ENCODE results near the gene PNMA1. TPM values are rescaled to one million over a fixed set of nuclear protein-coding genes. Genes with fewer than 3 reads are reported as not detected.

PNMA1 gene
- total RNA-seq, 1 donor from 2014 or later: 72.0 TPM

DNA sequence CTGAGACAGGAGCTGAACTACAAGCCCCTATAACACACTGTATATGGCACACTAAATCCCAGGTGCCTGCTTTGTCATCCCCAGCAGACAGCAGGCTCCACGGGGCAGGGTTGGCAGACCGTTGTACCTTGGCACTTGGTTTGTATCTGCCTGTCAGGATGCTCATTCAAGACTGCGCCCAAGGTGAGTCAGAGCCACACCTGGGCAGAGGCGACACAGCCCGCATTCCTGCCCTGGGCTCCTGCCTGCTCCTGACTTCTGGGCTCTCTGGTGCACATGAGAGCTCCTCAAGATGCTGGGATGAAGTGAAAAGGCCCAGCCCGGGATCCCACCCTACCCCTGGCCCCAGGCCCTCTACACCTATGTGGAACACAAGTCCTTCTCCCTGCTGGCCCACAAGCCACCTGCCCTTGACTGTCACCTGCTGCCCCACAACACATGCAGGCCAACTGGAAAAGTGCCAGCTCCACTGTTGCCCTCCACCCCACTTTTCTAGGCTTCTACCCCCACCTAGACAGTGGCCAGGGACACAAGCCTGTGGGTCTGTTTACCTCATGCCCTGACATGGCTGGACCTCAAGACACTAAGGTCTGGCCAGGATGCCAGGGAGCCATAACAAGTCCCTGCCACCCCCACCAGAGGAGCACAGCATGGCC, 30.8 kb upstream of the PNMA1 start:
- Mint-ChIP-seq H3K27me3 (ENCODE audit: low read depth) (no peaks in the 10 kb centered on the region), H3K4me1 (ENCODE audit: low read depth) (peaks cover 95% of the 10 kb centered on the region), H3K36me3 (ENCODE audit: low read depth) (no peaks in the 10 kb centered on the region), H3K27ac (ENCODE audit: unreplicated experiment) (no peak overlapping the region), H3K4me3 (ENCODE audit: unreplicated experiment) (no peak overlapping the region), H3K9me3 (ENCODE audit: low read depth) (no peaks in the 10 kb centered on the region)
- TF ChIP-seq, protein P1, sequence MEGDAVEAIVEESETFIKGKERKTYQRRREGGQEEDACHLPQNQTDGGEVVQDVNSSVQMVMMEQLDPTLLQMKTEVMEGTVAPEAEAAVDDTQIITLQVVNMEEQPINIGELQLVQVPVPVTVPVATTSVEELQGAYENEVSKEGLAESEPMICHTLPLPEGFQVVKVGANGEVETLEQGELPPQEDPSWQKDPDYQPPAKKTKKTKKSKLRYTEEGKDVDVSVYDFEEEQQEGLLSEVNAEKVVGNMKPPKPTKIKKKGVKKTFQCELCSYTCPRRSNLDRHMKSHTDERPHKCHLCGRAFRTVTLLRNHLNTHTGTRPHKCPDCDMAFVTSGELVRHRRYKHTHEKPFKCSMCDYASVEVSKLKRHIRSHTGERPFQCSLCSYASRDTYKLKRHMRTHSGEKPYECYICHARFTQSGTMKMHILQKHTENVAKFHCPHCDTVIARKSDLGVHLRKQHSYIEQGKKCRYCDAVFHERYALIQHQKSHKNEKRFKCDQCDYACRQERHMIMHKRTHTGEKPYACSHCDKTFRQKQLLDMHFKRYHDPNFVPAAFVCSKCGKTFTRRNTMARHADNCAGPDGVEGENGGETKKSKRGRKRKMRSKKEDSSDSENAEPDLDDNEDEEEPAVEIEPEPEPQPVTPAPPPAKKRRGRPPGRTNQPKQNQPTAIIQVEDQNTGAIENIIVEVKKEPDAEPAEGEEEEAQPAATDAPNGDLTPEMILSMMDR (IDR thresholded peaks at IDR 0.05): no peak
- DNase-seq (ENCODE audit: low spot score): no peak

DNA sequence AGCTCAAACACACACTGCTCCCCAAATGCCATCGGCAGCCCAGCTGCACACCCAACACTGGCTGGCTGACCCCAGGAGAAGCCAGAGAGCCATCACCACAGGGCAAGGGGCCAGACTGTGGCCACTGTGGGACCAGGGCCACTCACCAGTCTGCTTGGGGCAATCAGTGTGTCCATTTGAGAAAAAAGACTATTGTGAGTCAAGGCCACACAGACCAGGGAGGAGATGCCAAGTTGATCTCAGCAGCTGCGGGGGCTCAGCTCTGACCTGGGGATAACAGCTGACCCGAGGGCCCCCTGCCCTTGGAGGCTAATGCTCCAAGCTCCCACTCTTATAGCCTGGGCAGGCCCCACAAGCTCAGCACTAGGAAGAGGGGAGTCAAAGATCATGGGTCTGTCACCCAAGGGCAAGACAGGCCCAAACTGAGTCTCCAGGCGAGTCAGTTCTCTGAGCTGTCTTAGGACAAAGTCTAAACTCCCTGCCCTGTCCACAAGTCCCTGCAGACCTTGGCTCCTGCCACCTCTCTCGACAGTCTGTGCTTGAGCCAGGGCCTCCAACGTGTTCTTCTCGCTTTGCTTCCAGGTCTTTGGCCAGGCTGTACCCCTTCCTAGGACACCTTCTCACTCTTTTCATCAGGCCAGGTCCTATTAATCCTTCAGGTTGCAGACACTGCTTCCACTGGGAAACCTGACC, 30.1 kb upstream of the PNMA1 start:
- Mint-ChIP-seq H3K4me1 (ENCODE audit: low read depth) (peaks cover 90% of the 10 kb centered on the region), H3K9me3 (ENCODE audit: low read depth) (no peaks in the 10 kb centered on the region), H3K27me3 (ENCODE audit: low read depth) (no peaks in the 10 kb centered on the region), H3K4me3 (ENCODE audit: unreplicated experiment) (no peak overlapping the region), H3K36me3 (ENCODE audit: low read depth) (no peaks in the 10 kb centered on the region), H3K27ac (ENCODE audit: unreplicated experiment) (peak overlapping the region; percentile 86)
- TF ChIP-seq, protein P1 (IDR thresholded peaks at IDR 0.05): no peak
- no peak for DNase-seq (ENCODE audit: low spot score)

DNA sequence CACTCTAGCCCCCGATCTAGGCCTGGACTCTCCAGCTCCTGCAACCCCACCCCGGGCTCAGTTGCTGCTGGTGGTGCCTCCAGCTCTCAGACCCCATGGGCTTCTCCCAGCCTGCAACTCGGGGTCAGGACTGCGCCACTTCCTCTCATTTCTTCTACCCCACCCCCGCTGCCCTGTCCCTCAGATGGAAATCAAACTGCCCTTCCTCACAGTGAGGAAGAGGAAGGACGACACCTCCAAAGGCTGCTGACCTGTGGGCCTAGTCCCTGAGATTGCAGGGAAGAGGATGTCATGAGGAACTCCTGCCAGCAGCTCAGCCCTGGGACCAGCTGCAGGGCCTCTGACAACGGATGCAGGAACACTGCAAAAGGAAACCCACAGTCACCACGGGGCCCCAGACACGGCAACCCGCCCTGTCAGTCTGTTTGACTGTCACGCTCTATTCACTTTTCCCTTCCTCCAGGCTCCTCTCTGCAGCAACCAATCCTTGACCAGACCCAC, 29.3 kb upstream of the PNMA1 start:
- no peak overlapping the region for H3K4me3 Mint-ChIP-seq (ENCODE audit: unreplicated experiment)
- H3K36me3 Mint-ChIP-seq (ENCODE audit: low read depth): no peaks in the 10 kb centered on the region
- peak overlapping the region; percentile 86 for H3K27ac Mint-ChIP-seq (ENCODE audit: unreplicated experiment)

DNA sequence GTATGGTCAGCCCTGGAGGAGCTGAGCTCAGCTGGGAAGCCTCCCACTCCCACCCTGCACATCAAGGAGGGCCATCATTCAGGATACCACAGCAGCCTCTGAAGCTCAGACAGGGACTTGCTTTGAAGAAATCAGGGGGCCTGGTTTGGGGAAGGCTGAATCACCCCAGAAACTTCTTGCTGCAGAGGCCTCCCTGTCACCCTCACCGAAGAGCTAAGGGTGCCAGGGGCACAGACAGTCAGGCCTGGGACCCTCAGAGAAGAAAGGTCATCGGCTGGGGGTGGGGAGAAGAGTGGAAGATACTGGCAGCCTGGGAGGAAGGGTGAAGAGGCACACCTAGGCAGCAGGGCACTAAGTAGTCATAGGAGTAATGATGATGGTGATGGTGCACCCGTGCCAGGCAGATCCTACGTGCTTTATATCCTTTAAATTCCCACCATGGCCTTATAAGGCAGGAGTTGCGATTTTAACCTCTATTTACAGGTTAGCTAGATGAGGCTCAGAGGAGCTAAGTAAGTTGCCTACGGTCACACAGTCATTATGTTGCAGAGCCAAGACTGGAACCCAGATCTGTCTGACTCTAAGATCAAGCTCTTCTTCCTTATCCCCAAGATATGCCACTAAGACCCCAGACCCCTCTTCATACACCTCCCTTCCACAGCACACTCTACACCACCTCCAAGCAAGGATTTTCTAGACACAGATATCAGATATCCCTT, 28.5 kb upstream of the PNMA1 start:
- peak overlapping the region; percentile 86 for H3K27ac Mint-ChIP-seq (ENCODE audit: unreplicated experiment)
- H3K9me3 Mint-ChIP-seq (ENCODE audit: low read depth): no peaks in the 10 kb centered on the region
- no peaks in the 10 kb centered on the region for H3K27me3 Mint-ChIP-seq (ENCODE audit: low read depth)
- no peaks in the 10 kb centered on the region for H3K36me3 Mint-ChIP-seq (ENCODE audit: low read depth)
- no peak overlapping the region for H3K4me3 Mint-ChIP-seq (ENCODE audit: unreplicated experiment)
- TF ChIP-seq, protein P1 (IDR thresholded peaks at IDR 0.05): no peak
- no peak for DNase-seq (ENCODE audit: low spot score)
- H3K4me1 Mint-ChIP-seq (ENCODE audit: low read depth): peaks cover 74% of the 10 kb centered on the region

More for the DNA sequence above, 29.3 kb upstream of the PNMA1 start:
- peaks cover 82% of the 10 kb centered on the region for H3K4me1 Mint-ChIP-seq (ENCODE audit: low read depth)
- no peak for DNase-seq (ENCODE audit: low spot score)
- TF ChIP-seq, protein P1 (IDR thresholded peaks at IDR 0.05): no peak
- H3K27me3 Mint-ChIP-seq (ENCODE audit: low read depth): no peaks in the 10 kb centered on the region
- H3K9me3 Mint-ChIP-seq (ENCODE audit: low read depth): no peaks in the 10 kb centered on the region

DNA sequence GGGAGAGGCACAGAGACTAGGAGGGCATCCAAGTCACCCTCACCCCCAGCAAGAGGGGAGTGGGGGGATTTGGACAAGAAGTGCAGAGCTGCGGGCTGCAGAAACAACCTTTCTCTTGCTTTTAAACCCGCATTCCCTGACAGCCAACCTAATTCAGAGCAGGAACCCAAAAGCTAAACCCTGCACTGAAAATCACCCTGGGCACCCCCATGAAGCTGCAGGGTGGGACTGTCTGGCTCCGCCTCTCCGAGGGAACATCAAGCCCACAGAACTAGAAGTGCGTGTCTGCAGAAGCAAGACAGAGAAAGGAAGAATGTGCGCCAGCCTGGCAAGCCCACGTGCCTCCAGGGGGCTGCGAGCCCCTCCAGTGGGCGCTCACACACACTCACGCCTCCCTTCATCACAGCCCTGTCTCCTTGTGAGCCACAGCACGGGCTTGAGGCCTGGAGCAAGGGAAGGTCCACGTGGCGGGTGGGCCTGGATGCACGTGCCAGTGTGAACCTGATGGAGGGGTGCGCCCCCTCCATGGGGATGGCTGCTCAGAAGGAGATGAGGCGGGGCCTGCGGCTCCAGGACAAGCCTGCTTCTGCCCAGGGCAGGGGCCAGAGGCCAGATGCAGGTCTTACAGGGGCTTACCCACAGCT, 27.8 kb upstream of the PNMA1 start:
- Mint-ChIP-seq H3K36me3 (ENCODE audit: low read depth) (peaks cover 2% of the 10 kb centered on the region), H3K27me3 (ENCODE audit: low read depth) (no peaks in the 10 kb centered on the region), H3K4me3 (ENCODE audit: unreplicated experiment) (peak overlapping the region; percentile 57), H3K9me3 (ENCODE audit: low read depth) (no peaks in the 10 kb centered on the region), H3K27ac (ENCODE audit: unreplicated experiment) (peak overlapping the region; percentile 91), H3K4me1 (ENCODE audit: low read depth) (peaks cover 70% of the 10 kb centered on the region)
- DNase-seq (ENCODE audit: low spot score): no peak
- TF ChIP-seq, protein P1 (IDR thresholded peaks at IDR 0.05): peak; percentile 14

All from chondrocyte (in vitro differentiated cells).